PC-9 (cell line): Measurements from ENCODE around the gene HYAL4. TPM values are rescaled to one million over a fixed set of nuclear protein-coding genes. Genes with fewer than 3 reads are reported as not detected.

Experiments used
- BruUV-seq: library from RNA; stranded (reverse); fragments of 400-500 nt; replicated peaks from 2 replicates; lab custom pipeline; 2021; lab: Mats Ljungman, UMichigan
- CTCF ChIA-PET: fragments of 300-600 bp; sonication (Branson Sonifier 250); formaldehyde crosslinking; loops from one replicate; lab custom pipeline; 2022; ENCODE audit warnings: antibody characterized with exemption; lab: Charles Lee
- POLR2A ChIA-PET: fragments of 300-600 bp; sonication (Branson Sonifier 250); formaldehyde crosslinking; loops from one replicate; lab custom pipeline; 2022; ENCODE audit warnings: antibody characterized with exemption; ENCODE audit not compliant: unreplicated experiment; lab: Charles Lee
- DNase-seq, 2 experiments: peaks; one replicate each; pipeline versions ENCODE4 v3.0.0 to v3.0.0-alpha.2; 2015 to 2022; ENCODE audit warnings: mixed read lengths in 1 of 2
- H2AFZ ChIP-seq: fragments of 200-600 bp; sonication (generic); 2 replicates; pipeline ENCODE4 v1.8.1; 2017; ENCODE audit warnings: antibody characterized with exemption
- H3F3A ChIP-seq: fragments of 200-600 bp; sonication (generic); 2 replicates; pipeline ENCODE4 v1.8.1; 2017; ENCODE audit warnings: antibody characterized with exemption, mild to moderate bottlenecking, low read depth; ENCODE audit not compliant: insufficient read depth
- H3K27ac ChIP-seq: fragments of 200-600 bp; sonication (generic); 2 replicates; pipeline ENCODE4 v1.6.1; 2016; ENCODE audit warnings: mixed run types
- H3K27me3 ChIP-seq: fragments of 200-600 bp; sonication (generic); 2 replicates; pipeline ENCODE4 v1.6.1; 2016; ENCODE audit warnings: low read depth, mixed run types; ENCODE audit not compliant: insufficient read depth
- H3K36me3 ChIP-seq: fragments of 200-600 bp; sonication (generic); 2 replicates; pipeline ENCODE4 v1.6.1; 2016; ENCODE audit warnings: low read depth, mixed run types
- H3K4me1 ChIP-seq: fragments of 200-600 bp; sonication (generic); replicated peaks from 2 replicates; pipeline ENCODE4 v1.6.1; 2016; ENCODE audit warnings: mixed run types; ENCODE audit not compliant: insufficient read depth
- H3K4me2 ChIP-seq: fragments of 200-600 bp; sonication (generic); 2 replicates; pipeline ENCODE4 v1.6.1; 2017; ENCODE audit warnings: mixed run types
- H3K4me3 ChIP-seq: fragments of 200-600 bp; sonication (generic); 2 replicates; pipeline ENCODE4 v1.6.1; 2016; ENCODE audit warnings: mixed run types
- H3K79me2 ChIP-seq: fragments of 200-600 bp; sonication (generic); 2 replicates; pipeline ENCODE4 v1.6.1; 2017; ENCODE audit warnings: low read depth, mixed run types
- H3K9me2 ChIP-seq: fragments of 200-600 bp; sonication (generic); 2 replicates; pipeline ENCODE4 v1.8.1; 2017; ENCODE audit warnings: mild to moderate bottlenecking; ENCODE audit not compliant: insufficient read depth
- H3K9me3 ChIP-seq: fragments of 200-600 bp; sonication (generic); 2 replicates; pipeline ENCODE4 v1.8.1; 2016; ENCODE audit warnings: low read depth; ENCODE audit not compliant: insufficient read depth
- H4K20me1 ChIP-seq: fragments of 200-600 bp; sonication (generic); 2 replicates; pipeline ENCODE4 v1.8.1; 2017; ENCODE audit not compliant: insufficient read depth
- EZH2 ChIP-seq: fragments of 200-600 bp; sonication (generic); IDR thresholded peaks from 2 replicates; pipeline ENCODE4 v1.8.0; 2017; ENCODE audit warnings: antibody characterized with exemption, low read depth
- intact Hi-C: fragments of 100-400 bp; cut with micrococcal nuclease; formaldehyde crosslinking; loops from one replicate; pipeline ENCODE4 v1.10.0; 2022; ENCODE audit not compliant: unreplicated experiment
- total RNA-seq: library from RNA; stranded (reverse); gene quantifications from 2 replicates; pipeline ENCODE4 v1.2.3, GENCODE V29; 2021
- TF ChIP-seq, protein P1 (sequence below): fragments of 200-600 bp; sonication (generic); conservative IDR thresholded peaks from 2 replicates; pipeline ENCODE4 v1.6.1; 2017; ENCODE audit warnings: mixed run types, antibody characterized with exemption, mild to moderate bottlenecking, moderate library complexity

HYAL4 gene
- total RNA-seq, 1 experiment from 2014 or later: not detected

- peak overlapping the region; percentile 43 for H3K27ac ChIP-seq
- no peaks in the 10 kb centered on the region for H3K36me3 ChIP-seq
- ChIA-PET POLR2A (no interaction called here), CTCF (interaction anchor here (0.6 to 2.5 kb wide), 4 partner anchors 67 to 139 kb away, joined by 3 to 10 read pairs (median 4); no protein-coding TSS in a partner anchor)
- H3F3A ChIP-seq: peaks cover 6% of the 10 kb centered on the region; the same call in 1 of the 2 replicates
- no TSS peak for BruUV-seq
- H3K79me2 ChIP-seq: no peaks in the 10 kb centered on the region
- no peaks in the 10 kb centered on the region for H3K27me3 ChIP-seq
- DNase-seq: peak; percentile 45 to 99
- TF ChIP-seq, protein P1, sequence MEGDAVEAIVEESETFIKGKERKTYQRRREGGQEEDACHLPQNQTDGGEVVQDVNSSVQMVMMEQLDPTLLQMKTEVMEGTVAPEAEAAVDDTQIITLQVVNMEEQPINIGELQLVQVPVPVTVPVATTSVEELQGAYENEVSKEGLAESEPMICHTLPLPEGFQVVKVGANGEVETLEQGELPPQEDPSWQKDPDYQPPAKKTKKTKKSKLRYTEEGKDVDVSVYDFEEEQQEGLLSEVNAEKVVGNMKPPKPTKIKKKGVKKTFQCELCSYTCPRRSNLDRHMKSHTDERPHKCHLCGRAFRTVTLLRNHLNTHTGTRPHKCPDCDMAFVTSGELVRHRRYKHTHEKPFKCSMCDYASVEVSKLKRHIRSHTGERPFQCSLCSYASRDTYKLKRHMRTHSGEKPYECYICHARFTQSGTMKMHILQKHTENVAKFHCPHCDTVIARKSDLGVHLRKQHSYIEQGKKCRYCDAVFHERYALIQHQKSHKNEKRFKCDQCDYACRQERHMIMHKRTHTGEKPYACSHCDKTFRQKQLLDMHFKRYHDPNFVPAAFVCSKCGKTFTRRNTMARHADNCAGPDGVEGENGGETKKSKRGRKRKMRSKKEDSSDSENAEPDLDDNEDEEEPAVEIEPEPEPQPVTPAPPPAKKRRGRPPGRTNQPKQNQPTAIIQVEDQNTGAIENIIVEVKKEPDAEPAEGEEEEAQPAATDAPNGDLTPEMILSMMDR: peak; percentile 83
- TF ChIP-seq EZH2: no peak
- H3K9me2 ChIP-seq: no peaks in the 10 kb centered on the region
- H4K20me1 ChIP-seq: no peaks in the 10 kb centered on the region
- peaks cover 11% of the 10 kb centered on the region for H3K4me1 ChIP-seq
- intact Hi-C loops: loop anchor here (1.0 to 10.0 kb wide), 12 partner anchors 48 to 1058 kb away; partner anchors contain the start of gene WASL
- H3K4me3 ChIP-seq: peak overlapping the region; percentile 40; the same call in 1 of the 2 replicates
- no peak overlapping the region for H2AFZ ChIP-seq
- H3K9me3 ChIP-seq: no peaks in the 10 kb centered on the region; the same call in 1 of the 2 replicates
- peak overlapping the region; percentile 75 for H3K4me2 ChIP-seq
These were observed 47.1 kb upstream of the HYAL4 start for GRCh38 chr7:123797673-123798531.

DNA sequence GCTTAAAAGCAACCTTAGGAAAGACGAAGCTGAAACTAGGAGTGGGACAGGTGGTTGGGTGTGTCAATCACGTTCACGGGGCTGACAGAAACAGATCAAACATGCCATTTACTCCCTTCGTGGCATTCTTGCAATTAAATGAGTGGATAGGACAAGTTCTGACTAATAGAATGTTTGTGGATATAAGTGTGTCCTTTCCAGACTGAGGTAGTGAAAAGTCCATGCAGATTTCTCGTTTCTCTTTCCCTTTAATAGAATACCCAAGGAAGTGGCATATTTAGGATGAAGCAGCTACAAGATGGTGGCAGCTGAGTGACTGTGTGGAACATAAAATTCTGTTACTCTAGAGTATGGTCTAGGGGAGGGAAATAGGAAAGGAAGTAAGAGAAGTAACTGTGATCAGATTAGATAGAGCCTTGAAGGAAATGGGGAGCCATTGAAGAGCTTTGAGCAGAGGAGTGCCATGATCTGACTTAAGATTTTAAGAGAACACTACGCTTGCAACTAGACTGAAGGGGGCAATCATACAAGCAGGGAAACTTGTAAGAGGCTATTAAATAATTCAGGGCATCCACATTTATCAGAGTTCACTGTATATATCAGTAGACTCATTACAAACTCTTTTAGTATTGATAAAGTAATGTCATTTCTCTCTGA lies 46.3 kb upstream of the HYAL4 start:
- TF ChIP-seq, protein P1: no peak
- TF ChIP-seq EZH2: no peak
- Histone ChIP-seq H3F3A (peaks cover 6% of the 10 kb centered on the region; the same call in 1 of the 2 replicates), H4K20me1 (no peaks in the 10 kb centered on the region), H3K4me1 (peaks cover 11% of the 10 kb centered on the region), H3K4me2 (peak overlapping the region; percentile 75), H3K4me3 (peak overlapping the region; percentile 40; the same call in 1 of the 2 replicates), H3K27me3 (no peaks in the 10 kb centered on the region), H3K27ac (peak overlapping the region; percentile 43), H3K9me3 (no peaks in the 10 kb centered on the region; the same call in 1 of the 2 replicates), H3K79me2 (no peaks in the 10 kb centered on the region), H3K9me2 (no peaks in the 10 kb centered on the region), H2AFZ (no peak overlapping the region), H3K36me3 (no peaks in the 10 kb centered on the region)
- no TSS peak for BruUV-seq
- POLR2A ChIA-PET: no interaction called here
- intact Hi-C loops: loop anchor here (1.0 to 10.0 kb wide), 10 partner anchors 48 to 987 kb away; partner anchors contain the start of gene WASL
- DNase-seq: peak; percentile 11 to 43
- CTCF ChIA-PET: interaction anchor here (0.6 to 2.5 kb wide), 4 partner anchors 67 to 138 kb away, joined by 3 to 10 read pairs (median 4); no protein-coding TSS in a partner anchor

DNA sequence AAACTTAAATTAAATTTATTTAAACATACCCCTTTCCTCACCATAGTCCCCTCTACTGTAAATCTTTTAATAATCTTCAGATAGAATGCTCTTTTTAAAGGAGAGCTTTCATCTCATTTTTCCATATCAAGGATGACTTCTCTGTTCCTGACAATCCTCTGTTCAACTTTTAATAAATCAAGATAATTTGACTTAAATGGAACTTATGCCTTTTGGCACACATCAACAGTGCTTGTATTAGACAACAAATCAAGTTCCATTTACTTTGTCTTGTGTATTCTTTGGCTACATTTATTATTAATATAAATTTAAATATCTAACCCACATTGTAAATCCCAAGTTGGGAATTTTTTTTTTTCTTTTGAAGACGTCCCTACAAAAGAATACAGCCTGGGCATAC lies 42.7 kb upstream of the HYAL4 start:
- H3K4me1 ChIP-seq: peaks cover 11% of the 10 kb centered on the region
- no peaks in the 10 kb centered on the region for H3K79me2 ChIP-seq
- ChIA-PET POLR2A (no interaction called here), CTCF (no interaction called here)
- no peaks in the 10 kb centered on the region for H4K20me1 ChIP-seq
- intact Hi-C loops: no loop called here
- H3K4me2 ChIP-seq: no peak overlapping the region
- peaks cover 6% of the 10 kb centered on the region; the same call in 1 of the 2 replicates for H3F3A ChIP-seq
- no peaks in the 10 kb centered on the region for H3K36me3 ChIP-seq
- TF ChIP-seq, protein P1: no peak
- no peak for TF ChIP-seq EZH2
- H3K9me3 ChIP-seq: no peaks in the 10 kb centered on the region
- no peak overlapping the region for H2AFZ ChIP-seq
- BruUV-seq: no TSS peak
- no peaks in the 10 kb centered on the region for H3K27me3 ChIP-seq
- no peaks in the 10 kb centered on the region for H3K9me2 ChIP-seq
- no peak for DNase-seq
- no peak overlapping the region for H3K27ac ChIP-seq
- H3K4me3 ChIP-seq: no peak overlapping the region
